Fibroblast of villous mesenchyme (primary cell): Measurements from ENCODE around the gene CRY1. TPM values are rescaled to one million over a fixed set of nuclear protein-coding genes. Genes with fewer than 3 reads are reported as not detected.
A peak's percentile ranks its signal among the peaks of the same experiment; 100 is the strongest.
"Not testable (repeated sequence)": the region's sequence is repeated elsewhere in the genome, so short reads cannot be mapped to it uniquely, and the experiment has no call there.

Experiments used
- DNase-seq: peaks from one replicate; pipeline ENCODE4 v3.0.0-alpha.2; 2010; ENCODE audit warnings: low read depth
- H3K4me3 ChIP-seq: 2 replicates; pipeline ENCODE4 v1.5.1; 2011; ENCODE audit warnings: low read depth, mild to moderate bottlenecking, low read length
- total RNA-seq: library from RNA; depleted of rRNA; stranded (reverse); fragments of >200 nt; gene quantifications from 2 replicates; pipeline ENCODE4 v1.2.3, GENCODE V29; 2012
- TF ChIP-seq, protein P1 (sequence below): IDR thresholded peaks from 2 replicates; pipeline ENCODE4 v1.5.1; 2012; ENCODE audit warnings: low read depth, mild to moderate bottlenecking, low read length; ENCODE audit not compliant: insufficient read depth

The CRY1 gene
- total RNA-seq, 1 donor = 25.5 TPM

DNA sequence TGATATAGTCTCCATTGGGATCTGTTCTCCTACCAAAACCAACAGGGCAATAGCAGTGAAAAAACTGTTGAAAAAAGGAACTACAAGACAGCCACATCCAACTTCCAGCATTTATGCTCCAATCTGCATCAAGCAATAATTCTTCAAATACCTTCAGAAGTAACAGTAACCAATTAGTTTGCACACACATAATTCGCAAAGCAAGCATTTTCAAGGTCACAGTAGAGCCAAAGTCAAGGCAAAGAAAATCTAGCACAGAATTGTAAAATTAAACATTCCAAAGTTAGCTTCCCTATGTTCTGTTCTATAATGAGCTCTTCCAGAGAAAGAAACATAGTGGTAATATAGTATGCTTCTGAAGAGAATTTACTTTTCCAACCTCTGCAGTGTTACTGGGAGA lies 95.4 kb downstream of the CRY1 start:
- TF ChIP-seq, protein P1, sequence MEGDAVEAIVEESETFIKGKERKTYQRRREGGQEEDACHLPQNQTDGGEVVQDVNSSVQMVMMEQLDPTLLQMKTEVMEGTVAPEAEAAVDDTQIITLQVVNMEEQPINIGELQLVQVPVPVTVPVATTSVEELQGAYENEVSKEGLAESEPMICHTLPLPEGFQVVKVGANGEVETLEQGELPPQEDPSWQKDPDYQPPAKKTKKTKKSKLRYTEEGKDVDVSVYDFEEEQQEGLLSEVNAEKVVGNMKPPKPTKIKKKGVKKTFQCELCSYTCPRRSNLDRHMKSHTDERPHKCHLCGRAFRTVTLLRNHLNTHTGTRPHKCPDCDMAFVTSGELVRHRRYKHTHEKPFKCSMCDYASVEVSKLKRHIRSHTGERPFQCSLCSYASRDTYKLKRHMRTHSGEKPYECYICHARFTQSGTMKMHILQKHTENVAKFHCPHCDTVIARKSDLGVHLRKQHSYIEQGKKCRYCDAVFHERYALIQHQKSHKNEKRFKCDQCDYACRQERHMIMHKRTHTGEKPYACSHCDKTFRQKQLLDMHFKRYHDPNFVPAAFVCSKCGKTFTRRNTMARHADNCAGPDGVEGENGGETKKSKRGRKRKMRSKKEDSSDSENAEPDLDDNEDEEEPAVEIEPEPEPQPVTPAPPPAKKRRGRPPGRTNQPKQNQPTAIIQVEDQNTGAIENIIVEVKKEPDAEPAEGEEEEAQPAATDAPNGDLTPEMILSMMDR = no peak
- DNase-seq = no peak
- no peak overlapping the region for H3K4me3 ChIP-seq

DNA sequence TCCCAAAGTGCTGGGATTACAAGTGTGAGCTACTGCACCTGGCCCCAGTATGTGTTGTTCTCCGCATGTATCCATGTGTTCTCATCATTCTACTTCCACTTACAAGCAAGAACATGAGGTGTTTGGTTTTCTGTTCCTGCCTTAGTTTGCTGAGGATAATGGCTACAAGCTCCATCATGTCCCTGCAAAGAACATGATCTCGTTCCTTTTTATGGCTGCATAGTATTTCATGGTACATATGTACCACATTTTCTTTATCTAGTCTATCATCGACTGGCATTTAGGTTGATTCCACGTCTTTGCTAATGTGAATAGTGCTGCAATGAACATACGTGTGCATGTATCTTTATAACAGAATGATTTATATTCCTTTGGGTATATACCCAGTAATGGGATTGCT lies 97.2 kb downstream of the CRY1 start:
- DNase-seq, H3K4me3 ChIP-seq: not testable (repeated sequence)

DNA sequence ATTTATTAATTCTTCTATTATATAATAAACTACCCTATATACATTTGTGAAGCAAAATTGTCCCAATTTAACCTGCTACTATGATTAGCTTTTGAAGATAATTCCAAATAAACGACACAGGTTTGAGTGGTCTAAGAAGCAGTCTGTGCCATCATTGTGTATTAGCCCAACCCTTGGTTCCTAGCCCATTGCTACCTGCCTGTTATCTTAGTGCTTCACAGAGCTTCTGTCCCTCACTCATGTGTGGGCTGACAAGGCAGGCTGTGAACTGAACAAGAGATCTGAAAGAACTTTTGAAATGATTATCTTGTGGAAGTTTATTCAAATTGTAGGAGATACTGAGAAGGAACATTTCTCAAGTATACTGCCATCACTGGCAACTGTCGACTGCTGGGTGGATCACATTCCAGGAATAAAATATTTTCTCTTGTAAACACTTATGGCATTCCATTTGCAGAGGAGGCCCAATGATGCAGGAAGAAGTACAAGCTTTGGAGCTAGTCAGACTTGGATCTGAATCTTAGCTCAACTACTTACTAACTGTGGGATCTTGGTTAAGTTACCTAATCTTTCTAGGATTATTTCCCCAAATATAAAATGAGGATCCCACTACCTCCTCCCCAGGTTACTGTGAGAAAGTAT lies 98.6 kb downstream of the CRY1 start:
- TF ChIP-seq, protein P1 = no peak
- H3K4me3 ChIP-seq = no peak overlapping the region
- DNase-seq = peak; percentile 64

DNA sequence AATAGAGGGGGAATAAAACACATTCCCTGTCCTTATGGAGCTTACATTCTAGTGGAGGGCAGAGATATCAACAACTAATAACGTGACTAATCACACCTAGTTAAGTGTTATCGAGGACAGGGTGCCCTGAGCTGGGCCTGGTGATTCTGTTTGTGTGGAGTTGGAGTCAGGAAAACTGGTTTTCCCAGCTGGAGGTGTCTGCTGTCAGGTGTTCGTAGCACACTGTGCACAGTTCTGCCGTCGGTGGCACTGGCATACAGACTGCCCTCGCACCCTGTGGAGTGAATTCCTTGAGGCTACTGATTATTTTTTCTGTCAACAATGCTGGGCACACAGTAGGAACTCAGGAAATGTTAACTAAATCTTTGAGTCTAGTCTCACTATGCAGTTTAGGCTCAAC lies 105.5 kb downstream of the CRY1 start:
- no peak for DNase-seq
- TF ChIP-seq, protein P1 = no peak
- H3K4me3 ChIP-seq = no peak overlapping the region

DNA sequence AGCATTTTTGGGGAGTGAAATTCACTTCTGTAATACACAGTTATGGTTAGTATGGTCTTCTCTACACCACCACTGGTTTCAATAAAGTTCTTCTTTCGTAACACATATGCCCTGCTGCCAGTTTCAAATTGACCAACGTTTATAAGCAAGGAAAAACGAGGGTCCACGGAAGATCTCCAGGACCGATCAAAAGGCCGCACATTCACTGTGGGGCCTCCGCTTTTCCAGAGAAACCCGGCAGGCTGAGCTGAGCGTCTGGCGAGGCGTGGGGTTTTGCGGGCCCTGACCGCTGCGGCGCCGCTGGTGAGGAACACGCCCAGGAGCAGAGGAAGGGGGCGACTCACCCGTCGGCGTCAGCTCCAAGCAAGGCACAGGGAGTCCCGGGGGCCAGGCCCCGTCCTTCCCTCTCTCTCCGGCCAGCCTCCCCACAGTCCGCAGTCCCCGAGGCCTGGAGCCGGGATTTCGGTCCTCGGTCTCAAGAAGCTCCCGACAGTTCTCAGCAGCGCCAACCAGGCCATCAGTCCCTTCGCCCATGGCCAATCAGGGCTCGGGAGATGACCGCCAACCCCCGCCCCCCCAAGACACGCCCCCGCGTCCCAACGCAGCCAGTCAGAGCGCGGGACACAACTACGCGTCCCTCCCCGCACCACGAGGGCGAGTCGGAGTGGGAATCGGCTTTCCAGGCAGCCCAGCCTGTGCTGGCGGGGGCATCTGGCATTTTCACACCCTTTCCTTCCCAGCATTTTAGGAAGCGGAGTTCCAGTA lies 106.5 kb downstream of the CRY1 start, which contains the start of gene MTERF2:
Gene MTERF2, minus strand, starts transcription at position 522 of the 765 bp plus-strand sequence. CDS start 8,432 bp downstream, outside the sequence.
- DNase-seq = peak; percentile 95
- TF ChIP-seq, protein P1 = no peak
- H3K4me3 ChIP-seq = peak within 1 kb of the TSS; percentile 82

DNA sequence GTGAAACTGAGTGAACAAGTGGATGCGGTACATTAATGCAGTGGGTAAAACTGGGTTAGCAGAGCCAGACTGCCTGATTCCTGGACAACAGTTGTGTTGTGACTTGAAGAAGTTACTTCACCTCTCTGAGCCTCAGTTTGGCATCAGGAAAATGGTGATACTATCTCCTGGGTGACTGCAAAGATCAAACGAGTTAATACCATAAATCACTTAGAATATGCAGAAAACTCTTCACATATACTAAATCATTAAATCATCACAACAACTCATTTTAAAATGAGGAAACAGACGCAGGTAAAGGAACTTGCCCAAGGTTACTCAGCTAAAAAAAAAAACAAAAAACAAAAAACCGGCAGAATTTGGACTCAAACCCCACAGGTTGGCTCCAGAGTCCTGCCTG lies 107.2 kb downstream of the CRY1 start:
- no peak for DNase-seq
- TF ChIP-seq, protein P1 = no peak
- H3K4me3 ChIP-seq = peak overlapping the region; percentile 82

DNA sequence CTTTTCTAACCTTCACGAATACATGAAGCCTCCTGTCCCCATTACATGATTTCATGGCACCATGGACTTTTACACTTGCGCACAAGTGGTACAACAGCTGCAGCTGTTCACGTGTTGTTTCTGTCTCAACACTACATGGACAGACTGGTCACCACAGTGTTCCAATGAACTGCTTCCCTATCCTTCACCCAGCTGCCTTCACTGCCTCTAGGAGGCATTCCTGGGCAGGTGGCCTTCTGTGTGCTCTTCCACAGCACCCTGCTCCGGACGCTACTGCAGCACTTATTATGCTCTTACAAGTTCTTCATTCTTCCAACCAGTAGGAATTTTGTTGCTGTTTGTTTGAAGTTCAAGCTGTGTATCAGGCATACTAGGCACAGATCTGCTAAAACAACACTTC lies 107.9 kb downstream of the CRY1 start:
- no peak for DNase-seq
- TF ChIP-seq, protein P1 = no peak
- H3K4me3 ChIP-seq = no peak overlapping the region
